GM18520 (cell line): ENCODE results near the gene RXRG.
"Not testable (repeated sequence)": the region's sequence is repeated elsewhere in the genome, so short reads cannot be mapped to it uniquely, and the experiment has no call there.

ENCODE experiments used
- ATAC-seq: cut with Tn5 transposase; IDR thresholded peaks from one replicate; pipeline ENCODE4 v1.9.1; 2021; ENCODE audit not compliant: unreplicated experiment

The RXRG gene

DNA sequence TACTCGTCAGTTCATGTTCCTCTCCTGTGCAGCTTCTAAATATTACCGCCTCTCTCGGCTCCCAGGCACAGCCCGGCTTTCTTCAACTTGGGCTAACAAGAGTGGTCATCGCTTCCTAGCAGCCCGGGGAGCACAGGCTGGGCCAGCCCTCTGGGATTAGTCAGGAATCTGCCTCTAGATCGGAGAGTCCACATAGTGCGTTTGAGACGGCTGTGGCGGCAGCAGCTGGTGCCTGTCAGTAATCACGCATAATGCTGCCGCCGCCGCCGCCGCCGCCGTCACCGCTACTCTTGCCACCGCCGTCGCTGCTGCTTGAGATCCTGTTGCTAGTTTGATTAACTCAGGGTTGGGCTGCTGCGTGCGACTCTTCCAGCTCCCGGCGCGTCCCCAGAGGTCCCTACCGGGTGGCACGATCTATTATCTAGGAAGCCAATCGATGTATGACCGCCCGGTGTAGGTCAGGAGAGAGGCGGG is at the start of gene RXRG:
Gene RXRG, minus strand, starts transcription at position 230 of the 474 bp plus-strand sequence. CDS start 233 bp downstream, outside the sequence.
- no peak for ATAC-seq

DNA sequence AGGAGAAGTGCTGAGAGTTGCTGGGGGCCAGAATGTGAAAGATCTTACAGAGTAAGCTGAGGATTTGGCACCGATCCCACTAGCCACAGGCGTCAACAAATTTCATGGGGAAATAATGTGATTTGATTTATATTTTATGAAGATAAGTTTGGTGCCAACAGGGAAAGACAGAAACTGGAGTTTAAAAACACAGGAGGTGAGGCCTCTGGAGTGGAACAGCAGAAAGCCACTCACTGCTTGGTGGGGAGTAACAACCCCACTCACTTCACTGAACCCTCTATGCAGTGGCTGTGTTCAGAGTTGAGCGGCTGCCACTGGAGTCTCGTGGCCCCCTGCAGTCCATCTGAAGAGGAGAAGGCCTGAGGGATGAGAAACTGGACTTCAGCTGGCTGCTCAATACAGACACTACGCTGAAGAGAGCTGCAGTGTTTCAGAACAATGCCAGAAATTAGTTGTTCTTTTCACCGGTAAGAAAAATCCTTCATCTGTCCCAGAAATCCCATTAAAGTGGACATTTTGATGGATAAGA is 48.0 kb upstream of the RXRG start:
- no peak for ATAC-seq

DNA sequence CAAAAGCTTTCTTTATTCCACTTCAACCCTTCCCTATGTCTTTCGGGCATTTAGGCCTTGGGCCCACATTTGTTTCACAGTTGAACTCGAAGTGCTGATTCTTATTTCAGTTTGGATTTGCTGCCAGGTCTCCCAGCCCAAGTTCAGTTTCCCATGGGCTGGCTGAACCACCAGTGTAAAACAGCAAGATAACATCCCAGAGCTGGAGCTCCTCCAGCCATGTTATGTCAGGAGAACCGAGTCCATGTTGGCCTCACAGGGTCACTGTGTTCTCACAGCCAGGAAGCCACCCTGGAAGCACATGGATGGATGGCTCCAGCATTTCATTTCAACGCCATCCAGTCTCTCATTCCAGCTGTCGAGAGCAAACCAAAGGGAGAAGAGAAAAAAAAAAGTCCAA is 45.2 kb upstream of the RXRG start:
- ATAC-seq: no peak

DNA sequence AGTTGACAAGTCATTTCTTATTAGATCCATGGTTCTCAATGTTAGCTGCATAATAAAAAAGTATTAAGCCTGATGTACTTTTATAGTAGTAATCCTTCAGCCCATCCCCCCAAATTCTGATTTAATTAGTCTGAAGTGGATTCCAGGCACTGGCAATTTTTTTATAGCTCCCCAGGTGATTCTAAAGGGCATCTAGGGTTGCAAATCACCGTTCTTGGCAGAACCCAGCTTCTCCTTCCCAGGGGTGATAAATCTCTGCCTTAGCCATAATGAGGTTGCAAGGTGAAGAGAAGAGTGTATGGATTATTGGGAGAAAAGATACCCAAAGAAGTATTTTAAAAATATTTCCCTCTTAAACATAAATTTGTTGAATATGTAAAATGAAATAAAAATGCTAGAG is 43.0 kb upstream of the RXRG start:
- ATAC-seq: no peak

DNA sequence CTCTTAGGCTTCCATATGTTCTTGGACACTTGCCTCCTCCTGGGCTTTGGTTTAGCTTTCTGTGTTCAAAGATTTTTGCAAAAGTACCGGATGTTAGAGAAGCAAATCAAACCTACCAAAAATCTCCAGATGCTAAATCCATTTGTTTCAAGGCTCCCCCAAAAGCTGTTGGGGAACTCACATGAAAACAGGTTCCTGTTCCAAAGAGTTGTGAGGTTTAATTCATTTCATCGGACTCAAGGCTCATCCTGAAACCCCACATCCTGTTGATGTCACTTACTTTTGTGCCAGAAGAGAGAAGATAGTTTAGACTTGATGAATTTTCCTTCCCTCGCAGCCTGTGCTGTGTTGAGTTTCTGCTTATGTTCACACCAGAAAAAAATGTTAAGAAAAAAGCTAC is 41.7 kb upstream of the RXRG start:
- no peak for ATAC-seq

DNA sequence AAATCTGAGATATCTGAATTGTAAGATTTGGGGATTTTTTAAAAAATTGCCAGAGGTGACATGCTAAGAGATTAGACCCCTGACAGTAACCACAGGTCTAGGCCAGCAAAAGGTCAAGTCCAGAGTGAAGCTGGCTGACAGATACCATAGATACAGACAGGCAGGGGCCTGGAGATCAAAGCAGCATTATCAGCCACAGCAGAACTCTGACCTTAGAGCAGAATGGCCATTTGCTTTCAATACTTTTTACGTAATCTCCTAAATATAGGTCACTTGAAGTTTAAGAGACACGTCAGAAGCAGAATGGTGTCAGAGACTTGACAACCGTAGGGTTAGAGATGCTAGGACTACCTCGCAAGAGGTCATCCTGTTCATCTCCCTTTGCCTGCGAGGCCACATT is 40.8 kb upstream of the RXRG start:
- ATAC-seq: no peak

DNA sequence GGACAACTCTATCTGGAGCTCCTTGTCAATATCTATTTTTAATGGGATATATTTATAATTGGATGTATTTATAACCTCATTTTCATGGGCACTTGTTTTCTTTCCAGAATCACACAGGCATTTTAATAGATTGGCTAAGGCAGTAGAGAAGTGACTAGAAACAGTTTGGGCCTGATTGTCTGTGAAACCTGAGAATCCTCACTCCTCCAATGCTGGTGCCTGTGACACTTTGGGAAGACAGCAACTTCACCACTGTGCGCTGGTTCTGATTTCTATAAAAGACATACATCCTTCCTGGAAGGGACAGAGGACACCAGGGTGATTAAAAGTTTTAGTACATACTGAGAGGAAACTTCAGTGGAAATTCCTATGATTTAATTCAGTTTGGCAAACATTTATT is 39.6 kb upstream of the RXRG start:
- no peak for ATAC-seq

DNA sequence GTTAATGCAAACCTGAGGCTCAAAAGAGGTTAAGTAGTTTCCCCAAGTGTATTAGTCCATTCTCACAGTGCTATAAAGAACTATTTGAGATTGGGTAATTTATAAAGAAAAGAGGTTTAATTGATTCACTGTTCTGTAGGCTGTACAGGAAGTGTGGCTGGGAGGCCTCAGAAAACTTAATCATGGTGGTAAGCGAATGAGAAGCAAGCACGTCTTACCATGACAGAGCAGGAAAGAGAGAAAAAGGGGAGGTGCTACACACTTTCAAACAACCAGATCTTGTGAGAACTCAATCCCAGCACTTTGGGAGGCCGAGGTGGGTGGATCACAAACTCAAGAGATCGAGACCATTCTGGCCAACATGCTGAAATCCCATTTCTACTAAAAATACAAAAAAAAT is 38.5 kb upstream of the RXRG start:
- no peak for ATAC-seq

DNA sequence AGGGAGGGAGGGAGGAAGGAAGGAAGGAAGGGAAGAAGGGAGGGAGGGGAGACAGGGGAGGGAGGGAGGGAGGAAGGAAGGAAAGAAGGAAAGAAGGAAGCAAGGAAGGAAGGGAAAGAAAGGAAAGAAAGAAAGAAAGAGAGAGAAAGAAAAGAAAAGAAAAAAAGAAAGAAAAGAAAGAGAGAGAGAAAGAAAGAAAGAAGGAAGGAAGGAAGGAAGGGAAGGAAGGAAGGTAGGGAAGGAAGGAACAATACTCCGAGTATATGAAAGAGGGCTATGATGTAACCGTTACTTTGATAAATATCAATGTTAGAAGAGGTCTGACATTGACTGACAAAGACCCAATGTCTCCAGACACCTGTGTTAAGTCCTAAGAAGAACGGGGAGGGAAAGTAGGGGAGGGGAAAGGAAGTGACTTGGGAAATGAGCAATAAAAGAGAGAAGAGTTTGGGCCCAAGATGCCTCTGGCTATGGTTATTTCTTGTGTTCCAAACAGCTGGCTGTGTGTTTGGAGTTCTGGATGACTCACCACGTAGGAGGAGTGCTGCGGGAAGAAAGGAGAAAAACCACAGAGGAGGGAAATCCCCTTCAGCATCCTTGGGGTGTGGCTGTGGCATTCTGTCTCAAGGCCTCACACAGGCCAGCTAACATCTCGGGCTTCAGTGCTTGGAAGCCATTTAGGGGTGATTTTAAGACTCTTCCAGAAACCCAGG is 37.0 kb upstream of the RXRG start:
- ATAC-seq: no peak

DNA sequence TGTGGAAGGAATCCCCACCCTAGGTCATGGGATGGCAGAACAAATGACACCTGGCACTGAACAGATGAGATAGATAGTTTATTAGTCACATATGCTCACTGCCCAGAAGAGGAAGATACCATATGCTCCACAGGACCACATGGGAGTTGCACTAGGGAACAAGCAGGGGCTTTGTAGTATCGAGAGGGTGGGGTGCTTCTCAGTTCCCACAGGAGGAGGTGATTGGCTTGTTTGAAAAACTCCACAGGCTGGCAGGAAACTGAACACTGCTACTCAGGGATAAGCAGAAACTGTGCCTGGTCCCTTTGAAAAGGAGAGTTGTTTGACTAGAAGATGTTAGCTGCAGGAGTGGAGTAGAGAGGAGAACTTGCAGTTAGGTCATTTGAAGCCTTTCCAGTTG is 31.9 kb upstream of the RXRG start:
- no peak for ATAC-seq

DNA sequence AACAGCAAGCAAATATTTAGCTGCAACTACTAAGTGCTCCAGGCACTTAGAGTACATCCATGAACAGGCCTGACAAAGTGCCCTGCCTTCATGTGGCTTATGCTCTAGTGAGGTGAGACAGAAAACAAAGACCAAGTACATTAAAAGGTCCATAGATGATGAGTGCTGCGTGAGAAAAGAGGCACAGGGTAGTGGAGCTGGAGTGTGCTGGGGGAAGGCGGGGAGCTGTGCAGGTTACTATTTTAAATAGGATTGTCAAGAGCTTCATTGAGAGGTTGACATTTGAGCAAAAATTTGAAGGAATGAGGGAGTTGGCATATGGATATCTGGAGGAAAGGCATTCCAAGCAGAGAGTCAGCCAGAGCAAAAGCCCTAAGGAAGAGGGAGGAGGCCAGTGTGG is 29.3 kb upstream of the RXRG start:
- ATAC-seq: no peak

DNA sequence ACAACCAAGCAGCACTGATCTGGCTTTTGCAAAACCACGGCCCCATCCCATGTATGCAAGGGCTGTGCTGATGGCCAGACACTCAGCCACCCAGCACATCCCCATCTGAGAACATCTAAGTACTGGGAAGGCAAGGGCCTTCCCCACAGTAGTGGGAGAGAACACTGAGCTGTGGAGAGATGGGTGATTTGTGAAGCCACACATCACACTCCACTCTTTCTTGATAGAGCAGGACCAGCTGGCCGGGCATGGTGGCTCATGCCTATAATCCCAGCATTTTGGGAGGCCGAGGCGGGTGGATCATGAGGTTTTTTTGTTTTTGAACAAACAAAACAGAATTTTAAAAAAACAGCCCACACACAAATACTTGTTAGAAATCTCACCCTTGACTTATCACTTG is 28.2 kb upstream of the RXRG start:
- ATAC-seq: no peak

DNA sequence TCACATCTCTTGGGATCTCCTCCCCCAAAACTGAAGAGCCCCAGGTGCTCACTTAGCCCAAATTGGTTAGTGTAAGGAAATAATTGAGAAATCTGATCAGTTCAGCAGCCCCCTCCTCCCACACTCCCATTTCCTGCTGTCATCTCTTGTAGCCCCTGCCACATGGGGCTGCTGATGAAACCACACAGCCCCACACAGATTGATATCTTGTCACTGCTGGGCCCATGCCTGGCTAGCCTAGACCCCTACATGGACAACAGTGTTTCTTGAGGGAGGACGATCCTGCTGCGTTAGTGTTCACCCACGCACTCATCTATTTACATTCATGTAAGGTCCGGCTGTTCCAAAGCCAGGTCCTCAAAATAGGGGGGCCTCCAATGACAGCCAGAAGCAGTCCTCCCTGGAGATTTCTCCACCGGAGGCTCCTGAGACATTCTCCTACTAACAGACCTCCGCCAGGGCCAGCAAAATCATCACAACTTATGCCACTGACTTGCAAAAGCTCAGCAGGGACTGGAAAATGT is 23.9 kb upstream of the RXRG start:
- no peak for ATAC-seq

DNA sequence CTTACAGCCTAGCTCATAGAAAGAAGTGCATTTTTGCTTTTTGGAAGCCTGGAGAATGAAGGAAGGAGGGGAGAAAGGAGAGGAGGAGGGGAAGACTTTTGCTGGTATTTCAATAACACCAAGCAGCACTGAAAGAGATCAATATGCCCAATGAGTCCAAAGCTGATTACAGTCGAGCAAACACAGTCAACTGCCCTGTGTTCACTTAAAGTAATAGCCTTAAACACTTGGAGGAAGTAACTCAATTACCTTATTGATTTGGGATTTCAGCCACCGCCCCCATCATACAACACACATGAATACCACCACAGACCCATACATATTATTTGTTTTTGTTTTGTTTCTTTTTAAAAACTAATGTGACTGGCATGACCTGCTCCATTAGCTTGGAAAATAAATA is 23.3 kb upstream of the RXRG start:
- no peak for ATAC-seq

DNA sequence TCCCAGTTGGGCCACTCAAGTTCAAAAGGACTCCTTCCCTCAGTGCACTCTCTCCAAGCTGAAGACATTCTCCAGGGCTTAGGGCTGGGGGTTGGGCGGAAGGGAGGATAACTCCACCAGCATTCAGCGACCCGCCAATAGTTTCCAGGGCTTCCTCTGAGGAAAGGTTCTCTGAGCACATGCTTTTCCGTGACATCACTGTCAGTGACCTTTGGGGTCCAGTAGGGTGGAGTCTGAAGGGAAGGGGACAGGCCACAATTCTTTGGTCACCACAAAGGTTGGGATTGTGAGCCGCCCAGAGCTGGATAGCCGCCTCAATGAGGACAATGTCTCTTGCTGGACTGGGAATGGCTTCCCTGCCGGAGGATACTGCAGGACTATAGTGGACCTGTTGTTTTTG is 22.8 kb upstream of the RXRG start:
- ATAC-seq: no peak

DNA sequence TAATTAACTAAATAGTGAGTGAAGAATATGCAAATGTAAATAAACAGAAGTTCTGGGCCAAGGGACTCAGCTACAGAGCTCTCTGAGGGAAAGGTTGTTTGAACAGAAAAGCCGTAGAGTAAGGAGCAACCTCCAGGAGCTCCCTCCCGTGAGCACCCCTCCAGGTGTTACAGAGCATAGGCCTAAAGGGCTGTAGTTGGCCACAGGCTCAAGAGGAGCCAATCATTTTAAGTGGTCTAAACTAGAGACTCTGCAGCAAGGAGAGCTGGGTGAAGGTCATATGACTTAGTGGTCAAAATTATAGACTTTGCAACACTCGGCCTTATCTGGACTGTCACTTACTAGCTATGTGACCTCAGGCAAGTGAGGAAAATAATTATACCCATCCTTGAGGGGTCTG is 19.1 kb upstream of the RXRG start:
- ATAC-seq: no peak

DNA sequence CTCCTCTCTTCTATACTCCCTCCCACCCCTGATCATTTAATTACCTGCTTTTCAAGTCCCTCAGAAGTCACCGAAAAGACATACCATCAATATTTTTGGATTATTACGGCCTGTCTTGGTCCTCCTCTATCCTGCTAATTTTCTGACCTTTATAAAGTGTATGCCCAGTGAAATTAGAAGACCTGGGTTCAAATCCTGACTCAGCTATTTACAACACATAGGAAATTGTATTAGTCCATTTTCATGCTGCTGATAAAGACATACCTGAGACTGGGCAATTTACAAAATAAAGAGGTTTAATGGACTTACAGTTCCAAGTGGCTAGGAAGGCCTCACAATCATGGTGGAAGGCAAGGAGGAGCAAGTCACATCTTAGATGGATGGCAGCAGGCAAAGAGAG is 14.8 kb upstream of the RXRG start:
- ATAC-seq: not testable (repeated sequence)

DNA sequence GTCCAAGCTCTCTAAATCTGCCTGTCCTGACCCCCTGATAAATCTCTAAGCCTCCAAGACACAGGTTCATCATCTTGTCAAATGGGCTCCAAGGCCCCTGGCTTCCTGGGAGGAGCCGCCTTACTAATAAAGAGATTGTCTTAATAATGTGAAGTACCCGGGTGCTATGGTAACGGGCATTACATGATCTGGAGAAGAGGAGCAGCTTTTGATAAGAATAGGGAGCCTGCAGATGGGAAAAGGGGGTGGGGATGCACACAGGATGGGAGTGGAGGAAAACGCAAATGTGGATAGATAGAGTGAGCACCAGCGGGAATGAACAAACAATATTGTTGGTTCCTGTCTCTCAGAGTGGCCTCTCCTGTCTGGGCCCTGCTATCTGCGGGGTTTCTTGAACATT is 11.9 kb upstream of the RXRG start:
- no peak for ATAC-seq

DNA sequence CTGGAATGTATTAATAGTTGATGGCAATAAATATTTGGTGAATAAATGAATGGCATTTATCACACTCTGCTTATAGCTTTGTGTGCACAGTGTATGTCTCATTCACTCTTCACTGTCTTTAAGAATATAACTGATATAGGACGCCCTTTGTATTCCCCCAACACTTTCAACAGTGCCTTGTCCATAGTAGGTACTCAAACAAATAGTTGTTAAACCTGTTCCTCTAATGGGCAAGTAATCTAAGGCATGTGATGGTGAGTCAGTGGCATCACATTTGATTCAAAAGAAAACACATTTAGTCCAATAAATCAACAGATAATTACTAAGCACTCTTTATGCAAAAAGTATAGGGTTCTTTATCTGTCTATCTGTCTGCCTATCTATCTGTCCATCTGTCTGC is 11.2 kb upstream of the RXRG start:
- ATAC-seq: no peak

DNA sequence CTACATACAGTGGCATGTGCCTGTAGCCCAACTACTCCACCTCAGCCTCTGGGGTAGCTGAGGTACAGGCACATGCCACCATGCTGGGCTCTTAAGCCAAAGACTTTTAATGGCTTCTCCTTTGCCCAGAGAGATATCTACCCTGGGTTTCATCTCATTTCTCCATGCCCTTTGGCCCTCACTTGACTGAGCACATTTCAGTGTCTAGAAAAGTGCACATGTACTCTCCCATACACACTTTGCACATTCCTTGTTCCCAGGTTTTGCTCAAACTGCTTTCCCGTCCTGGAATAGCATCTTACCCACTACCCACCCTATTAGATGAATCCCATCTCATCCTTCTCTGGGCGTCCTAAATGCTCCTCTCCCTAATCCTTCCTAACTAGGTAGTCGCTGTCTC is 10.2 kb upstream of the RXRG start:
- ATAC-seq: no peak

DNA sequence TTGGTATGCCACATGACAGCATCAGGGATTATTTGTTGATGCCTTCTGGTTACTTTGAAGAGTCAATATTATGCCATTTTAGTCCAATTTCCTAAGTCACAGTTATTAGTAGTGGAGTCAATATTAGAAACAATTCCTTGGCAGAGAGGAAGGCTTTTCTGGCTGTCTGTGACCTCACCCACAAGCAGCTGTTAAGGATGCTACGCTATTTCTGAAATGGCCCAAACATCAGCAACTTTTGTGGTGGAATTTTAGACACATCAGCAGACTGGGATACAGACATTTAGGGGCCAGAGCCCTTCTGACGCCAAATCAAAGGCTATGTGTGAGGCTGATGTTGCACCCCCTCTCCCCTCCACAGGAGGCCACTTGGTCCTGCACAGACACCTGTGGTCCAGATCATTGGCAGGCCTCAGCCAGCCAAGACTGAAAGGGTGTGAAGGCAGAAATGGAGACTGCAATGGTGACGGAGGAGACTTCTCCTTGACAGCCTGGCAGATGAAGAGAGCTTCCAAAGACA is 9.2 kb upstream of the RXRG start:
- no peak for ATAC-seq

DNA sequence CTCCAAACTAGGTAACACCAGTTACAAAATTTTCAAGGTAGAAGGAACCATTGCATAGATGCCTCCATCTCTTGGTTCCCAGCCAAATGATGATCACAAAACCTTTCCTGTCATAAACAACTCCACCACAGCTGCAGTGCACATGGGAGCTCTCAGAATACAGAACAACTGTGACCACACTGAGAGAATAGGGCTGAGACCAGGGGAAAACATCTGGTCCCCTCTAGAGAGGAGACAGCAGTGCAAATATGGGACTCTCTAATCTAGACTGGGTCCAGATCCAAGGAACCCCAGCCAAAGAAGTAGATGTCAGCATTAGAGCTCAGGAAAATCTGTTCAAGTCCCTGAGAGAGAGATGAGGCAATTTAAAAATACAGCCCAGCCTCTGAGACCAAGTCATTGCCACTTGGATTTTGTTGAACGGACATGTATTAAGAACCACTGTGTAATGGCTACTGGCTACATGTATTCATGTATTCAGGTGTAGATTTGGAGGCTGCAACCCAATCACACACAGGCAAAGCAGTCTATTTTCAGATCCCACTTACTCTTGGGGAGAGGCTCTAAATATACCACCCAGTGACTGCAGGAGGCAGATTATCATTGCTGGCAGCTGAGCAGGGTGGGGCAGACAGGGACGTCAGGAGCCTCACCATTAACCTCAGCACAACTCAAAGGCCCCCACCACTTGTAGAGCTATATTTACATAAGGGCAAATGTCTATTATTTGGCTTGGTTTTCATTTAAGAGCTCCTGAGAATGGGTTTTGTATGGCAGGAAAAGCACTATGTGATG is 7.6 kb upstream of the RXRG start:
- no peak for ATAC-seq
